ENCODE results near the gene MVB12B. TPM values are rescaled to one million over a fixed set of nuclear protein-coding genes. Genes with fewer than 3 reads are reported as not detected.

The MVB12B gene
- total RNA-seq, 2 donors from 2014 or later = 5.9 to 8.7 TPM

DNA sequence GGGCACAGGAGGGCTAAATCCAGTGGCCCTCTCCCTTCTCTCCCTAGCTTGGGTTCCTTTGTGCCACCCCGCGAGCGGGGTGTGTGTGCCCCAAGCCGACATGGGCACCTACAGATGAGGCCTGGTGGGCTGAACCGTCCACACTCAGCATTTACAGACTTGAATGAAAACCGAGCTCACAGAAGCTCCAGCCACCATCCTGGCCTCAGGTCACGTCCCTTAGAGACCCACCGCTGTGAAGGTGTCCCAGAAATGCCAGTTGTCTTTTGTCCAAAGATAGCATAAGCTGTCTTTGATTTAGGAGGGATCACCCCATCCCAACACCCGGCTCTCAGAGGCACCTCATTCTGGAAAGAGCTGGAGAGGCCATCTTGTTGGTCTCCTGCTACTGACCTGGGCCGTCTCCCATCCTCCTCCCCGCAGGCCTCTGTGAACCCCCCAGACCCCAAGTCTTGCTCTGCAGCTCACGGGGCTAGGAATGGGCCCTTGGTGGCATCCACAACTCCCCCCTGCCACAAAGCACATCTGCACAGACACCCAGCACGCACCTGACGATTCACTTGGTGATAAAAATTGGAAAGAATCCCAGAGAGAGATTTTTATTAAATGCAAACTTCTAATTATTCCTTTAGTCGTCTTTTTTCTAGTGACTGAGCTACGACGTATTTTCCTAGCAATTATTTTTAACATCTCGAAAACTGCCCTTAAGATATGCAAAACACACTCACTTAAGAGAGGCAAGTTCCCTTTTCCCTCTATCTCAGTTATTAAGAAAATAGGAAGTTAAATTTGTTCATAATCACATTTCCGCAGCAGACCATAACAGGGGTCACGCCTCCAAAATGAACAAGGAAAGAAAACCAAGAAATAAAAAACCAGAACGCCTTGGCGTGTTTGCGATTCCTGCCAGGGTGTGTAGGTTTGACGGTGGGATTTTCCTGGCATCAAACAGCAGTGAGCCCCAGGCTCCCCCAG lies 206.6 kb downstream of the MVB12B start:
- Histone ChIP-seq H3K4me1 (peaks cover 0 to 14% of the 10 kb centered on the region in 2 donors), H3K9me3 (no peaks in the 10 kb centered on the region), H3K4me3 (no peak overlapping the region), H3K27ac (peak overlapping the region in 1 of 2 donors; percentile 46), H3K27me3 (no peaks in the 10 kb centered on the region), H3K36me3 (no peaks in the 10 kb centered on the region)
- TF ChIP-seq, protein P1, sequence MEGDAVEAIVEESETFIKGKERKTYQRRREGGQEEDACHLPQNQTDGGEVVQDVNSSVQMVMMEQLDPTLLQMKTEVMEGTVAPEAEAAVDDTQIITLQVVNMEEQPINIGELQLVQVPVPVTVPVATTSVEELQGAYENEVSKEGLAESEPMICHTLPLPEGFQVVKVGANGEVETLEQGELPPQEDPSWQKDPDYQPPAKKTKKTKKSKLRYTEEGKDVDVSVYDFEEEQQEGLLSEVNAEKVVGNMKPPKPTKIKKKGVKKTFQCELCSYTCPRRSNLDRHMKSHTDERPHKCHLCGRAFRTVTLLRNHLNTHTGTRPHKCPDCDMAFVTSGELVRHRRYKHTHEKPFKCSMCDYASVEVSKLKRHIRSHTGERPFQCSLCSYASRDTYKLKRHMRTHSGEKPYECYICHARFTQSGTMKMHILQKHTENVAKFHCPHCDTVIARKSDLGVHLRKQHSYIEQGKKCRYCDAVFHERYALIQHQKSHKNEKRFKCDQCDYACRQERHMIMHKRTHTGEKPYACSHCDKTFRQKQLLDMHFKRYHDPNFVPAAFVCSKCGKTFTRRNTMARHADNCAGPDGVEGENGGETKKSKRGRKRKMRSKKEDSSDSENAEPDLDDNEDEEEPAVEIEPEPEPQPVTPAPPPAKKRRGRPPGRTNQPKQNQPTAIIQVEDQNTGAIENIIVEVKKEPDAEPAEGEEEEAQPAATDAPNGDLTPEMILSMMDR (IDR thresholded peaks at IDR 0.05) = no peak
- DNase-seq (ENCODE audit: low spot score) = no peak

DNA sequence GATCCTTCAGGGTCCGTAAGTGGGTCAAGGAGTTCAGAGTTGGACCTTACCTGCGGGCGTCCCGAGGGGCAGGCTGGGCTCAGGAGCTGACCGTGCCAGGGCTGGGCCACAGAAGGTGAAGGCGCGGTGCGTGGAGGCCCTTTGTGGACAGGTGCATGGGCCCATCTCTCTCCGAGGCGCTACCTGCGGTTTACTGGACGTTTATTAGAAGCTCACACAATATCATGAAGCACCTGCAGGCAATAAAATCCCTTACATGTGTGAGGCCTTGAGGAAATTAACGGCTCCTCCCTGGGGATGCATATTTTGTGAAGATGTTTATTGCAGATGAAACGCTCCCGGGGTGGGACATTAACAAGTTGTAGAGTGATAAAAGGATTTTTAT lies 207.3 kb downstream of the MVB12B start:
- Histone ChIP-seq H3K27me3 (no peaks in the 10 kb centered on the region), H3K4me3 (no peak overlapping the region), H3K36me3 (no peaks in the 10 kb centered on the region), H3K27ac (no peak overlapping the region), H3K4me1 (peaks cover 0 to 14% of the 10 kb centered on the region in 2 donors), H3K9me3 (no peaks in the 10 kb centered on the region)
- no peak for DNase-seq (ENCODE audit: low spot score)
- TF ChIP-seq, protein P1 (IDR thresholded peaks at IDR 0.05) = no peak

DNA sequence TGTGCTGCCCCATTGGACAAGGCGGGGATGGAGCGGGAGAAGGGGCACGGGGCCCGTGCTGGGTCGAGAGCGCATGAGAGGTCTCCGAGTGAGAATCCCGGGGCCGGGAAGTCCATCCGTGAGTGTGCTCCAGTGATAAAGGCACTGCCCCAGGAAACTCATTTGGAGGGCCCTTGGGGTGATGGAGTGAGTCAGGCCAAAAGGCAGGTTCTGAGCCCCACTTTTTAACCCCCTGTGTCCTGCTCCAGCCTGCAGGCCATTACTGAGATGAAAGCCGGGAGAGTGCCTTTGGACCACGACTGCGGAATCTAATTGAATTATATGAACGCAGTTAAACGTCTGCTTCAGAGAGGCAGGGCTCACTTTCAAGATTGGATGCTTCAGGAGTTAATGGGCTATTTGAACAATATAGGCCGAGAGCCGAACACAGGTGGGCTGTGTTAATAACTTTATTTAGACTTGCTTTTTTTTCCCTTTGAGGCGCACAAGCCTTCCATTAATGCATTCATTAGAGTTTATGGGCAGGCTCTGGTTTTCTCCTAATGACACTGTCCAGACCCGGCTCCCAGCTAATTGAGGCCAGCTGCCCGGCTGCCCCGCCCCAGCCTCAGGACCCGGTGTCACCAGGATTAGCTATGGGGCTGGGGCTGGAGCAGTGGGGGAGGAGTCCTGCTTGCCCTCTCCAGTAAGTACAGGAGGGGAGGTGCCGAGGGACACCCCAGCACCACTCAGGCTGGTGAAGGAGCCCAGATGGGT lies 208.0 kb downstream of the MVB12B start:
- Histone ChIP-seq H3K4me3 (no peak overlapping the region), H3K36me3 (no peaks in the 10 kb centered on the region), H3K4me1 (peaks cover 0 to 14% of the 10 kb centered on the region in 2 donors), H3K27me3 (no peaks in the 10 kb centered on the region), H3K27ac (no peak overlapping the region), H3K9me3 (no peaks in the 10 kb centered on the region)
- TF ChIP-seq, protein P1 (IDR thresholded peaks at IDR 0.05) = no peak
- no peak for DNase-seq (ENCODE audit: low spot score)

DNA sequence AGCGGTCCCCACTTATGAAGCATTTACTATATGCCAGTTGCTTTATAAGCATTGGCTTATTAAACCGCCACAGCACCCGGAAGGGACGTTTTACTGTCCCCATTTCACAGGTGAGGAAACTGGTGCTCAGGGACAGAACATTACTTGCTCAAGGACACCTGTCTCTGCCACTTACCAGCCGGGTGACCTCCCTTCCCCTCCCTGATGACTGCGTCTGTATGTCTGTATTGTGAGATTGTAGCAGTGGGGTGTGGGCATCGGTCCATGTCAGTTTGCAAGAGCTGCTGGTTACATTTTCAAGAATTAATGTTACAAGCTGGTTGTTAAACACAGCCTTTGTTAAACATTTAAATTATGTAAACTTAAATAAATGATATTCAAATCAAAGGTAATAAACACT lies 209.5 kb downstream of the MVB12B start:
- no peaks in the 10 kb centered on the region for H3K36me3 ChIP-seq
- no peak overlapping the region for H3K27ac ChIP-seq
- H3K4me3 ChIP-seq = no peak overlapping the region
- no peak for DNase-seq (ENCODE audit: low spot score)
- H3K9me3 ChIP-seq = no peaks in the 10 kb centered on the region
- peaks cover 0 to 11% of the 10 kb centered on the region in 2 donors for H3K4me1 ChIP-seq
- H3K27me3 ChIP-seq = no peaks in the 10 kb centered on the region
- TF ChIP-seq, protein P1 (IDR thresholded peaks at IDR 0.05) = no peak

DNA sequence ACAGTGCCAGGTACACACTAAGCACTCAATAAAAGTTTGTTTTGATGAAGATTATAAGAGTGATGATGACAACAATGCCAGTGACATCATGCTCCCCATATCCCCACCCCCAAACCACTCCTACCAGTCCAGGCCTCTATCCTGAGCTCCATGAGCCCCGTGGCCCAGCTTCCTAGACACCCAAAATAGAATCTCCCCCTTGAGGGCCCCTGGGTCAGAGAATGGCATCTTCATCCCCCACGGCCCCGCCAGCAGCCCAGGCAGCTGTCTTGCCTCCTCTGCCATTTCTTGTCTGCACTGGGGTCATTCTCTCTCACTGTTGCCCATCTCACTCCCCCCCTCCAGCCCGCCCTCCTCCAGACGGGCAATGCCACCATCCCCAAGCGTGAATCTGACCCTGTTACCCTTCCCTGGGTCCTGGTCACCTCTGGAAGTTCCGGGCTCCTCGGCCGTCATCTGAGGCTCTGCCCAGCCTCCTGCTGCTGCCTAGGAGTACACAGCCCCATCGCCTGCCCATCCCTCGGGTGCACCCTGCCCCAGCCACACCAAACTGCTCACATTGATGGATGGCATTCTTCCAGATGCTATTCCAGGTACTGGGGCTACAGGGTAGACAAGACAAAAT lies 210.3 kb downstream of the MVB12B start:
- H3K36me3 ChIP-seq = no peaks in the 10 kb centered on the region
- no peak overlapping the region for H3K4me3 ChIP-seq
- no peaks in the 10 kb centered on the region for H3K27me3 ChIP-seq
- H3K4me1 ChIP-seq = peaks cover 0 to 2% of the 10 kb centered on the region in 2 donors
- no peak overlapping the region for H3K27ac ChIP-seq
- no peak for DNase-seq (ENCODE audit: low spot score)
- TF ChIP-seq, protein P1 (IDR thresholded peaks at IDR 0.05) = no peak
- no peaks in the 10 kb centered on the region for H3K9me3 ChIP-seq
